DOHH2 (cell line): ENCODE results near the gene MAGEA11.

Experiments used
- CTCF ChIP-seq: fragments of 200-600 bp; sonication (generic); IDR thresholded peaks from one replicate; pipeline ENCODE4 v1.5.1; 2014; ENCODE audit warnings: antibody characterized with exemption, mild to moderate bottlenecking, low read depth, low read length; ENCODE audit not compliant: poor library complexity, severe bottlenecking
- EZH2phosphoT487 ChIP-seq: fragments of 200-600 bp; sonication (generic); IDR thresholded peaks from 2 replicates; pipeline ENCODE4 v1.6.1; 2017; ENCODE audit warnings: borderline replicate concordance, mild to moderate bottlenecking, antibody characterized with exemption, low read length, moderate library complexity, mixed read lengths

GRCh38 chrX:149713279-149714050, 1.6 kb downstream of the MAGEA11 start:
- TF ChIP-seq CTCF: no peak
- TF ChIP-seq EZH2phosphoT487: no peak
